PC-9 (cell line): ENCODE measurements around the gene SYNGAP1. TPM values are rescaled to one million over a fixed set of nuclear protein-coding genes. Genes with fewer than 3 reads are reported as not detected.

Experiments used
- BruUV-seq: library from RNA; stranded (reverse); fragments of 400-500 nt; replicated peaks from 2 replicates; lab custom pipeline; 2021; lab: Mats Ljungman, UMichigan
- CTCF ChIA-PET: fragments of 300-600 bp; sonication (Branson Sonifier 250); formaldehyde crosslinking; loops from one replicate; lab custom pipeline; 2022; ENCODE audit warnings: antibody characterized with exemption; lab: Charles Lee
- POLR2A ChIA-PET: fragments of 300-600 bp; sonication (Branson Sonifier 250); formaldehyde crosslinking; loops from one replicate; lab custom pipeline; 2022; ENCODE audit warnings: antibody characterized with exemption; ENCODE audit not compliant: unreplicated experiment; lab: Charles Lee
- DNase-seq, 2 experiments: peaks; one replicate each; pipeline versions ENCODE4 v3.0.0 to v3.0.0-alpha.2; 2015 to 2022; ENCODE audit warnings: mixed read lengths in 1 of 2
- H2AFZ ChIP-seq: fragments of 200-600 bp; sonication (generic); 2 replicates; pipeline ENCODE4 v1.8.1; 2017; ENCODE audit warnings: antibody characterized with exemption
- H3F3A ChIP-seq: fragments of 200-600 bp; sonication (generic); 2 replicates; pipeline ENCODE4 v1.8.1; 2017; ENCODE audit warnings: antibody characterized with exemption, mild to moderate bottlenecking, low read depth; ENCODE audit not compliant: insufficient read depth
- H3K27ac ChIP-seq: fragments of 200-600 bp; sonication (generic); 2 replicates; pipeline ENCODE4 v1.6.1; 2016; ENCODE audit warnings: mixed run types
- H3K27me3 ChIP-seq: fragments of 200-600 bp; sonication (generic); 2 replicates; pipeline ENCODE4 v1.6.1; 2016; ENCODE audit warnings: low read depth, mixed run types; ENCODE audit not compliant: insufficient read depth
- H3K36me3 ChIP-seq: fragments of 200-600 bp; sonication (generic); 2 replicates; pipeline ENCODE4 v1.6.1; 2016; ENCODE audit warnings: low read depth, mixed run types
- H3K4me1 ChIP-seq: fragments of 200-600 bp; sonication (generic); replicated peaks from 2 replicates; pipeline ENCODE4 v1.6.1; 2016; ENCODE audit warnings: mixed run types; ENCODE audit not compliant: insufficient read depth
- H3K4me2 ChIP-seq: fragments of 200-600 bp; sonication (generic); 2 replicates; pipeline ENCODE4 v1.6.1; 2017; ENCODE audit warnings: mixed run types
- H3K4me3 ChIP-seq: fragments of 200-600 bp; sonication (generic); 2 replicates; pipeline ENCODE4 v1.6.1; 2016; ENCODE audit warnings: mixed run types
- H3K79me2 ChIP-seq: fragments of 200-600 bp; sonication (generic); 2 replicates; pipeline ENCODE4 v1.6.1; 2017; ENCODE audit warnings: low read depth, mixed run types
- H3K9me2 ChIP-seq: fragments of 200-600 bp; sonication (generic); 2 replicates; pipeline ENCODE4 v1.8.1; 2017; ENCODE audit warnings: mild to moderate bottlenecking; ENCODE audit not compliant: insufficient read depth
- H3K9me3 ChIP-seq: fragments of 200-600 bp; sonication (generic); 2 replicates; pipeline ENCODE4 v1.8.1; 2016; ENCODE audit warnings: low read depth; ENCODE audit not compliant: insufficient read depth
- H4K20me1 ChIP-seq: fragments of 200-600 bp; sonication (generic); 2 replicates; pipeline ENCODE4 v1.8.1; 2017; ENCODE audit not compliant: insufficient read depth
- EZH2 ChIP-seq: fragments of 200-600 bp; sonication (generic); IDR thresholded peaks from 2 replicates; pipeline ENCODE4 v1.8.0; 2017; ENCODE audit warnings: antibody characterized with exemption, low read depth
- intact Hi-C: fragments of 100-400 bp; cut with micrococcal nuclease; formaldehyde crosslinking; loops from one replicate; pipeline ENCODE4 v1.10.0; 2022; ENCODE audit not compliant: unreplicated experiment
- total RNA-seq: library from RNA; stranded (reverse); gene quantifications from 2 replicates; pipeline ENCODE4 v1.2.3, GENCODE V29; 2021
- TF ChIP-seq, protein P1 (sequence below): fragments of 200-600 bp; sonication (generic); conservative IDR thresholded peaks from 2 replicates; pipeline ENCODE4 v1.6.1; 2017; ENCODE audit warnings: mixed run types, antibody characterized with exemption, mild to moderate bottlenecking, moderate library complexity

Gene SYNGAP1
- total RNA-seq, 1 experiment from 2014 or later, result 17.7 TPM

DNA sequence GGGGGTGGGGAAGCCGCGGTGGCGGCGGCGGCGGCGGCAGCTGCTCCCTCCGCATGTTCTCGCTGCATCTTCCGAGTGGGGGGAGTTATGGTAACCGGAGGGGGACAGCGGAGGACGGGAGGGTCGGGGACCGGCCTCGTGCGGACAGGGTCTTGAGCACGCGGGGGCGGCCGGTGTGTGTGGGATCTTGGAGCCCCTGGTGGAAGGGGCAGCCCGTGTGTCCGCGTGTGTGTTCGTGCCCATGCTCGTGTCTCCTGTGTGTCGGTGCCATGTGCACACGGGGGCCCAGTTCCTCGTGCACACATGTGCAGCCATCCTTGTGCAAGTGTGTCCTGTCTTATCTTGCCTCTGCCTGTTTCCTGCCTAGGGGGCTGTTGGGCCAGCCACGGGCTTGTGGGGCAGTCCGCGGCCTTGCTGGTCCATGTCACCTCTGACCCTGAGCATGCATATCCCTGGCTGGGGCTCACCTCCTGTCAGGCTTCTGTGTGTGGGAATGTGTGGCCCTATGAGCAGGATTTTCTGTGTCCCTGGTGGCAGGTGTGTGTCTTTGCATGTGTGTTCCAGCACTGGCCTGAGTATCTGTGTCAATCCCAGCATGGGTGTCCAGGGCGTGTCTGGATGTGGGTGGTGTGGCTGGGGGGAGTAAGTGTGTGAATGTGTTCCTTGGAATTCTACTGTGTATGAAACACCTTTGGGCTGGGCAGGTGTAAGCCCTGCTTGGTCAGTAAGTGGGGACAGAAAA is 8.5 kb downstream of the SYNGAP1 start:
- no peaks in the 10 kb centered on the region for H3K9me3 ChIP-seq
- H3K9me2 ChIP-seq, result no peaks in the 10 kb centered on the region
- H2AFZ ChIP-seq, result no peak overlapping the region
- peak overlapping the region; percentile 51 for H3K4me2 ChIP-seq
- no peaks in the 10 kb centered on the region for H4K20me1 ChIP-seq
- no peak for DNase-seq
- TF ChIP-seq, protein P1, sequence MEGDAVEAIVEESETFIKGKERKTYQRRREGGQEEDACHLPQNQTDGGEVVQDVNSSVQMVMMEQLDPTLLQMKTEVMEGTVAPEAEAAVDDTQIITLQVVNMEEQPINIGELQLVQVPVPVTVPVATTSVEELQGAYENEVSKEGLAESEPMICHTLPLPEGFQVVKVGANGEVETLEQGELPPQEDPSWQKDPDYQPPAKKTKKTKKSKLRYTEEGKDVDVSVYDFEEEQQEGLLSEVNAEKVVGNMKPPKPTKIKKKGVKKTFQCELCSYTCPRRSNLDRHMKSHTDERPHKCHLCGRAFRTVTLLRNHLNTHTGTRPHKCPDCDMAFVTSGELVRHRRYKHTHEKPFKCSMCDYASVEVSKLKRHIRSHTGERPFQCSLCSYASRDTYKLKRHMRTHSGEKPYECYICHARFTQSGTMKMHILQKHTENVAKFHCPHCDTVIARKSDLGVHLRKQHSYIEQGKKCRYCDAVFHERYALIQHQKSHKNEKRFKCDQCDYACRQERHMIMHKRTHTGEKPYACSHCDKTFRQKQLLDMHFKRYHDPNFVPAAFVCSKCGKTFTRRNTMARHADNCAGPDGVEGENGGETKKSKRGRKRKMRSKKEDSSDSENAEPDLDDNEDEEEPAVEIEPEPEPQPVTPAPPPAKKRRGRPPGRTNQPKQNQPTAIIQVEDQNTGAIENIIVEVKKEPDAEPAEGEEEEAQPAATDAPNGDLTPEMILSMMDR, result peak; percentile 48
- no peak for TF ChIP-seq EZH2
- ChIA-PET POLR2A (no interaction called here), CTCF (interaction anchor here (0.5 kb wide), 1 partner anchor 1174 kb away, joined by 17 read pairs; no protein-coding TSS in a partner anchor)
- no peak overlapping the region for H3K27ac ChIP-seq
- H3K4me1 ChIP-seq, result peaks cover 19% of the 10 kb centered on the region
- peaks cover 33% of the 10 kb centered on the region for H3F3A ChIP-seq
- no peaks in the 10 kb centered on the region for H3K79me2 ChIP-seq
- peak overlapping the region; percentile 23; the same call in 1 of the 2 replicates for H3K4me3 ChIP-seq
- no peaks in the 10 kb centered on the region for H3K27me3 ChIP-seq
- H3K36me3 ChIP-seq, result no peaks in the 10 kb centered on the region
- intact Hi-C loops, result no loop called here
- BruUV-seq, result no TSS peak

DNA sequence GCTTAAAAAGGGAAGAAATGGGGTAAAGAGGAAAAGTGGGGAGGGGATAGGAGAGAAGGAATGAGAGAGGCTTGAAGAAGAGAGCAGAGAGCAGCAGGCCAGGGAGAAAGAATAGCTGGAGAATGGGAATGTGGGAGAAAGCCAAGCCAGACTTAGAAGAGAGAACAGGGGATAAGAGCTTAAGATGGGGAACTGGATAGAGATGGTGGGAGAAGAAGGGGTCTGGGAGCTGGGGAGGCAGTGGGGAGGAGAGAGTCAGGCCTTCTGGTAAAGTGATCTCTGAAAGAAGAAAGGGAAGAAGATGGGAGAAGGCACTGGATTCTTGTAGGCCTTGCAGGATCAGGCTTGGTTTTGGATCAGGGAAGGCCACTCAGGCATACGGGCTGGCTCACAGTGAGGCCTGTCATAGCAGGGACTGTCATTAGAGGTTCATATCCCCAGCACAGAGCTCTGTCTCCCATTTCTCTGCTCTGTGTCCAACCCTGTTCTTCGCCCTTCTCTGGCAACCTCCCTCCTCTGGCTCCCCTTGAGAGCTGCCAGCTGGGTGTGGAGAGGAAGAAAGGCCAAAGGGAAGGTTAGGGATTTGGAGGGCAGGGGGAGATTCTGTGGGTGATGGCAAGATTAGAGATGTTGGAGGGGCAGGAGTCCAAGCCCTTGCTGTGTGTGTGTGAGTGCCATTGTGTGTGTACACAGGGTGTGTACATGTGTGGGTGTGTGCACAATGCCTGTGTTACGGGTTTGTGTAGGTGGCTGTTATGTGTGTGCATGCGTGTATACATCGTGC is 9.3 kb downstream of the SYNGAP1 start:
- Histone ChIP-seq H3K4me2 (peak overlapping the region; percentile 51; the same call in 1 of the 2 replicates), H2AFZ (no peak overlapping the region), H3K9me3 (no peaks in the 10 kb centered on the region), H3K27ac (no peak overlapping the region), H3K36me3 (no peaks in the 10 kb centered on the region), H3K79me2 (no peaks in the 10 kb centered on the region), H4K20me1 (no peaks in the 10 kb centered on the region), H3K4me1 (peaks cover 18% of the 10 kb centered on the region), H3F3A (peaks cover 30% of the 10 kb centered on the region), H3K4me3 (no peak overlapping the region), H3K27me3 (no peaks in the 10 kb centered on the region), H3K9me2 (no peaks in the 10 kb centered on the region)
- no TSS peak for BruUV-seq
- intact Hi-C loops, result no loop called here
- CTCF ChIA-PET, result interaction anchor here (0.5 kb wide), 1 partner anchor 1175 kb away, joined by 17 read pairs; no protein-coding TSS in a partner anchor
- DNase-seq, result no peak
- POLR2A ChIA-PET, result no interaction called here
- TF ChIP-seq, protein P1, result no peak
- no peak for TF ChIP-seq EZH2

DNA sequence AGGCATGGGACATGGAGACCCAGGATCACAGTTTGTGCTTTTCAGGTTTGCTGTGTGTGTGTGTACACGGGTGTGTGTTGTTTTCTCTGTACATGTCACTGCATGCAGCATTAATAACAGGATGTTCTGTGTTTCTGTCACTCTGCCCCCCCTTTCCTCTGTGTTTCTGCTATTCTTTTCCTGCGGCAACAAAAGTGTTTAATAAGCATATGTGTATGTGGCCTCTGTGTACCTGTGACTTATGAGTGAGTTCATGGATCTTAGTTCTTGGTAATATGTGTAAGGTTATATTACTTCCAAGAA is 9.8 kb downstream of the SYNGAP1 start:
- H3F3A ChIP-seq, result peaks cover 30% of the 10 kb centered on the region

More for the DNA sequence above, 9.8 kb downstream of the SYNGAP1 start:
- TF ChIP-seq, protein P1, result no peak
- TF ChIP-seq EZH2, result no peak
- intact Hi-C loops, result no loop called here
- H3K4me3 ChIP-seq, result no peak overlapping the region
- peaks cover 13% of the 10 kb centered on the region for H3K4me1 ChIP-seq
- no peaks in the 10 kb centered on the region for H3K9me3 ChIP-seq
- POLR2A ChIA-PET, result no interaction called here
- BruUV-seq, result no TSS peak
- H3K36me3 ChIP-seq, result no peaks in the 10 kb centered on the region
- no peak overlapping the region for H3K4me2 ChIP-seq
- no peak overlapping the region for H2AFZ ChIP-seq
- no peaks in the 10 kb centered on the region for H3K27me3 ChIP-seq
- H3K9me2 ChIP-seq, result no peaks in the 10 kb centered on the region
- no peaks in the 10 kb centered on the region for H4K20me1 ChIP-seq
- H3K27ac ChIP-seq, result no peak overlapping the region
- CTCF ChIA-PET, result no interaction called here
- no peak for DNase-seq
- no peaks in the 10 kb centered on the region for H3K79me2 ChIP-seq
